Measurements from ENCODE around the gene CMTM5.
"Not testable (repeated sequence)": the region's sequence is repeated elsewhere in the genome, so short reads cannot be mapped to it uniquely, and the experiment has no call there.

Gene CMTM5

GRCh38 chr14:23392613-23393012 lies 15.8 kb downstream of the CMTM5 start:
- H3K4me1 Mint-ChIP-seq = no peaks in the 10 kb centered on the region
- H3K4me3 Mint-ChIP-seq = no peak overlapping the region
- H3K27me3 Mint-ChIP-seq (ENCODE audit: low read depth) = peaks cover 12% of the 10 kb centered on the region
- no peaks in the 10 kb centered on the region for H3K9me3 Mint-ChIP-seq
- H3K36me3 Mint-ChIP-seq (ENCODE audit: low read depth) = no peaks in the 10 kb centered on the region
- no peak overlapping the region for H3K27ac Mint-ChIP-seq
- no peak for TF ChIP-seq CTCF (IDR thresholded peaks at IDR 0.05; ENCODE audit: unreplicated experiment in 3 of 3)

GRCh38 chr14:23396126-23396525 lies 19.3 kb downstream of the CMTM5 start:
- no peak for TF ChIP-seq CTCF (IDR thresholded peaks at IDR 0.05; ENCODE audit: unreplicated experiment in 3 of 3)
- H3K36me3 Mint-ChIP-seq (ENCODE audit: low read depth) = no peaks in the 10 kb centered on the region
- peaks cover 5% of the 10 kb centered on the region for H3K27me3 Mint-ChIP-seq (ENCODE audit: low read depth)
- H3K4me3 Mint-ChIP-seq = no peak overlapping the region
- H3K27ac Mint-ChIP-seq = no peak overlapping the region
- peaks cover 6% of the 10 kb centered on the region for H3K4me1 Mint-ChIP-seq
- H3K9me3 Mint-ChIP-seq = no peaks in the 10 kb centered on the region

- Mint-ChIP-seq H3K36me3 (ENCODE audit: low read depth) (no peaks in the 10 kb centered on the region), H3K27ac (no peak overlapping the region), H3K4me3 (no peak overlapping the region), H3K27me3 (ENCODE audit: low read depth) (peaks cover 8% of the 10 kb centered on the region), H3K4me1 (peaks cover 6% of the 10 kb centered on the region), H3K9me3 (no peaks in the 10 kb centered on the region)
- no peak for TF ChIP-seq CTCF (IDR thresholded peaks at IDR 0.05; ENCODE audit: unreplicated experiment in 3 of 3)
Observed at GRCh38 chr14:23396781-23397407, 20.0 kb downstream of the CMTM5 start.

GRCh38 chr14:23398348-23398747 lies 21.5 kb downstream of the CMTM5 start:
- Mint-ChIP-seq H3K4me3 (no peak overlapping the region), H3K9me3 (no peaks in the 10 kb centered on the region), H3K27me3 (ENCODE audit: low read depth) (peaks cover 14% of the 10 kb centered on the region), H3K27ac (no peak overlapping the region), H3K4me1 (peaks cover 6% of the 10 kb centered on the region), H3K36me3 (ENCODE audit: low read depth) (no peaks in the 10 kb centered on the region)
- TF ChIP-seq CTCF (IDR thresholded peaks at IDR 0.05; ENCODE audit: unreplicated experiment in 3 of 3) = no peak

- Mint-ChIP-seq H3K9me3 (no peaks in the 10 kb centered on the region), H3K36me3 (ENCODE audit: low read depth) (no peaks in the 10 kb centered on the region), H3K27me3 (ENCODE audit: low read depth) (peaks cover 12% of the 10 kb centered on the region), H3K27ac (no peak overlapping the region), H3K4me1 (peaks cover 6% of the 10 kb centered on the region), H3K4me3 (no peak overlapping the region)
- no peak for TF ChIP-seq CTCF (IDR thresholded peaks at IDR 0.05; ENCODE audit: unreplicated experiment in 3 of 3)
Observed at GRCh38 chr14:23399136-23399535, 22.3 kb downstream of the CMTM5 start.

- H3K4me3 Mint-ChIP-seq = no peak overlapping the region
- no peak for TF ChIP-seq CTCF (IDR thresholded peaks at IDR 0.05; ENCODE audit: unreplicated experiment in 3 of 3)
- H3K4me1 Mint-ChIP-seq = peaks cover 6% of the 10 kb centered on the region
- H3K27ac Mint-ChIP-seq = no peak overlapping the region
- H3K27me3 Mint-ChIP-seq (ENCODE audit: low read depth) = peaks cover 12% of the 10 kb centered on the region
- H3K36me3 Mint-ChIP-seq (ENCODE audit: low read depth) = no peaks in the 10 kb centered on the region
- H3K9me3 Mint-ChIP-seq = no peaks in the 10 kb centered on the region
Observed at GRCh38 chr14:23399591-23399990, 22.7 kb downstream of the CMTM5 start.

GRCh38 chr14:23400496-23401149 lies 23.8 kb downstream of the CMTM5 start:
- peaks cover 12% of the 10 kb centered on the region for H3K27me3 Mint-ChIP-seq (ENCODE audit: low read depth)
- H3K4me1 Mint-ChIP-seq; H3K36me3 Mint-ChIP-seq (ENCODE audit: low read depth); H3K27ac Mint-ChIP-seq; H3K4me3 Mint-ChIP-seq; H3K9me3 Mint-ChIP-seq: not testable (repeated sequence)

All from nephron (organoid).